Nephron progenitor cell (in vitro differentiated cells): Measurements from ENCODE around the gene SYT11.

Experiments used
- DNase-seq: peaks from one replicate; pipeline ENCODE4 v3.0.0; 2021
- H3K27ac Mint-ChIP-seq: 2 replicates; pipeline ENCODE4 v1.8.0; 2021; ENCODE audit warnings: mild to moderate bottlenecking, moderate library complexity, mixed read lengths
- H3K27me3 Mint-ChIP-seq: 2 replicates; pipeline ENCODE4 v1.8.0; 2021; ENCODE audit warnings: mild to moderate bottlenecking, low read depth, mixed read lengths; ENCODE audit not compliant: poor library complexity
- H3K36me3 Mint-ChIP-seq: 2 replicates; pipeline ENCODE4 v1.8.0; 2021; ENCODE audit warnings: low read depth, mixed read lengths
- H3K4me1 Mint-ChIP-seq: 2 replicates; pipeline ENCODE4 v1.8.0; 2021; ENCODE audit warnings: mixed read lengths
- H3K4me3 Mint-ChIP-seq: 2 replicates; pipeline ENCODE4 v1.8.0; 2021; ENCODE audit warnings: mild to moderate bottlenecking, moderate library complexity, mixed read lengths
- H3K9me3 Mint-ChIP-seq: 2 replicates; pipeline ENCODE4 v1.8.0; 2021; ENCODE audit warnings: mild to moderate bottlenecking, moderate library complexity, mixed read lengths
- TF ChIP-seq, protein P1 (sequence below): fragments of 200-600 bp; sonication (generic); IDR thresholded peaks from 2 replicates; pipeline ENCODE4 v1.5.0; 2021; ENCODE audit warnings: antibody characterized with exemption

SYT11 gene

DNA sequence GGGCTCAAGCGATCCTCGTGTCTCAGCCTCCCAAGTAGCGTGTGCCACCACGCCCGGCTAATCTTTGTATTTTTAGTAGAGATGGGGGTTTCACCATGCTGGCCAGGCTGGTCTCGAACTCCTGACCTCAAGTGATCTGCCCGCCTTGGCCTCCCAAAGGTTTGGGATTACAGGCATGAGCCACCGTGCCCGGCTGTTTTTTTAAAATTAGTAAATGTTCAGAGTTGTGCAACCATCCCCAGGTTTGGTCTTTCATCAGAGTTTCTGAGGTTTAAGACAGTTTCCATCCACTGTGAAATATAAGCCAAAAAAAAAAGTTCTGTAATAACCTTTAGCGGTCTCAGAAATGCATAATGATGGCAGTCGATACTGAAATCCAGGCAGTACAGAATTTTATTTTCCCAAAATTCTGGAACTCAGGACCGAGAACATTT is 550 bp upstream of the SYT11 start:
- H3K27ac Mint-ChIP-seq = no peak overlapping the region
- no peak for DNase-seq
- peaks cover 14% of the 10 kb centered on the region for H3K36me3 Mint-ChIP-seq
- TF ChIP-seq, protein P1, sequence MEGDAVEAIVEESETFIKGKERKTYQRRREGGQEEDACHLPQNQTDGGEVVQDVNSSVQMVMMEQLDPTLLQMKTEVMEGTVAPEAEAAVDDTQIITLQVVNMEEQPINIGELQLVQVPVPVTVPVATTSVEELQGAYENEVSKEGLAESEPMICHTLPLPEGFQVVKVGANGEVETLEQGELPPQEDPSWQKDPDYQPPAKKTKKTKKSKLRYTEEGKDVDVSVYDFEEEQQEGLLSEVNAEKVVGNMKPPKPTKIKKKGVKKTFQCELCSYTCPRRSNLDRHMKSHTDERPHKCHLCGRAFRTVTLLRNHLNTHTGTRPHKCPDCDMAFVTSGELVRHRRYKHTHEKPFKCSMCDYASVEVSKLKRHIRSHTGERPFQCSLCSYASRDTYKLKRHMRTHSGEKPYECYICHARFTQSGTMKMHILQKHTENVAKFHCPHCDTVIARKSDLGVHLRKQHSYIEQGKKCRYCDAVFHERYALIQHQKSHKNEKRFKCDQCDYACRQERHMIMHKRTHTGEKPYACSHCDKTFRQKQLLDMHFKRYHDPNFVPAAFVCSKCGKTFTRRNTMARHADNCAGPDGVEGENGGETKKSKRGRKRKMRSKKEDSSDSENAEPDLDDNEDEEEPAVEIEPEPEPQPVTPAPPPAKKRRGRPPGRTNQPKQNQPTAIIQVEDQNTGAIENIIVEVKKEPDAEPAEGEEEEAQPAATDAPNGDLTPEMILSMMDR = no peak
- H3K4me1 Mint-ChIP-seq = peaks cover 32% of the 10 kb centered on the region
- no peaks in the 10 kb centered on the region for H3K9me3 Mint-ChIP-seq
- H3K4me3 Mint-ChIP-seq = peak overlapping the region; percentile 82
- peaks cover 22% of the 10 kb centered on the region for H3K27me3 Mint-ChIP-seq

DNA sequence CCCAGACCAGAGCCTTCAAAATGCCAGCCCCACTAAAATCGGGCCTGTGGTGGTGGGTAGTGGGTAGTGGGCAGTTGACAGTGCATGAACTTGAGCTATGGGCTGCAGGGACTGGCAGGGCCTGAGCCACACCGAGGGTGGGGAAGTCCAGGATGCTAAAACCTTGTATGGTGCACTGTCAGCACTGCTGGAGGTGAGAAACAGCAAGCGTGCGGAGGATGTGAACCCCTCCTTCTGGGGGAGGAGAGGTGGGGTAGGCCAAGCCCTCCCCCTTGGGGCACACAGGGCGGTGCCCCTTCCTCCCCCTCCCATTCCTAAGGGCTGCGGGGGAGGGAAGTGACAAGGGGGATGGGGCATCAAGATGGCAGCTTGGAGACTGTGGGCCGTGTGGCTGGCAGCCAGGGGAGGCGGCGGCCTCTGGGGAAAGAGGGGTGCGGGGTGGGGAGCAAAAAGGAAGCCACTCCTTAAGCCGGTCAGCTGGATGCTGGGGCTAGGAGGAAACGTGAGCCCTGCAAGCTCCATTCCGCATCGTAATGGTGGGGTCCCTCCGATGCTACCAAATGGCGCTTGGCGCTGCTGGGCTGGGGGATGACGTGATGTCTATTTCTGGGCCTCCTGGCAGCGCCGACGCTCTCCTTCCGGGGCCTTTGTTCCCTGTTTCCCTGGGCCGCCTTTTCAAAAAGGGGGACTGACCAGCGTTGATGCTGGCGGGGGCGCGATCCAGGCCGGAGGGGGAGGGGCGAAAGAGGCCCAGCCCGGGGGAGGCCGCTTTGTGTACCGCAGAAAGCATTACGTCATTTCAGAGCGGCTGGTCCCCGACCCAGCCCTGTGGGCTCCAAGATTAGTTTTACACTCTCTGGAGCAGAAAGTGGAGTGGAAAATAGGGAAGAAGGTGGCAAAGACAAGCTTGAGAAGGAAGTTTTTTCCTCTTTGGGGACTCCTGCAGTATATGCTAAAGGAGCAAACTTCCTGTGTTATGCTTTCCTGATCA is 809 bp downstream of the SYT11 start:
- no peaks in the 10 kb centered on the region for H3K9me3 Mint-ChIP-seq
- H3K4me1 Mint-ChIP-seq = peaks cover 32% of the 10 kb centered on the region
- DNase-seq = peak; percentile 54
- peaks cover 2% of the 10 kb centered on the region for H3K36me3 Mint-ChIP-seq
- TF ChIP-seq, protein P1 = no peak
- peaks cover 26% of the 10 kb centered on the region for H3K27me3 Mint-ChIP-seq
- H3K4me3 Mint-ChIP-seq = peak overlapping the region; percentile 82
- peak overlapping the region; percentile 87 for H3K27ac Mint-ChIP-seq

DNA sequence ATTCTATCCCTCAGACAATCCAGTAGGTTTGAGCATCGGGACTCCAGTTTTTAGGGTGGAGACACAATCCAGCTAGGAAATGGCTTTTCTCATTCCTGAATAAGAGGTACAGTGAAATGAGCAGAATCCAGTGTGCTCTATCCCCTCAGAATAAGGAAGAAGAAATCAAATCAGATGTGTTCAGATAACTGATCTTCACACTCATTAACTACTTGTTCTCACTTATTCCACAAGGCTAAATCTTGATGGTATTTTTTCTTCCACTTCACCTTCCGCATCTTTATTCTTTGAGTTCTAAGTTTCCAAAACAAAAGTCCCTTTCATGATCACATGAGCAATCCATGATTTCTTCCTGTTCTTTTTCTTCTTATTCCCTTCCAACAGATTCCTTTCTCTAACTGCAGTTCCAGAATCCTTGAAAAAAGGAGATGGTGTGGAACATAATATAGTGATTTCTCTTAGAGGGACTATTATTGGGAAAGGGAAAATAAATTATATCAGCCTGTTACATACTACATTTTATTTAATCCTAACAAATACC is 1.7 kb downstream of the SYT11 start:
- no peaks in the 10 kb centered on the region for H3K9me3 Mint-ChIP-seq
- TF ChIP-seq, protein P1 = no peak
- H3K4me1 Mint-ChIP-seq = peaks cover 30% of the 10 kb centered on the region
- peak overlapping the region; percentile 70 for H3K4me3 Mint-ChIP-seq
- no peaks in the 10 kb centered on the region for H3K36me3 Mint-ChIP-seq
- H3K27ac Mint-ChIP-seq = no peak overlapping the region
- peaks cover 26% of the 10 kb centered on the region for H3K27me3 Mint-ChIP-seq
- no peak for DNase-seq

DNA sequence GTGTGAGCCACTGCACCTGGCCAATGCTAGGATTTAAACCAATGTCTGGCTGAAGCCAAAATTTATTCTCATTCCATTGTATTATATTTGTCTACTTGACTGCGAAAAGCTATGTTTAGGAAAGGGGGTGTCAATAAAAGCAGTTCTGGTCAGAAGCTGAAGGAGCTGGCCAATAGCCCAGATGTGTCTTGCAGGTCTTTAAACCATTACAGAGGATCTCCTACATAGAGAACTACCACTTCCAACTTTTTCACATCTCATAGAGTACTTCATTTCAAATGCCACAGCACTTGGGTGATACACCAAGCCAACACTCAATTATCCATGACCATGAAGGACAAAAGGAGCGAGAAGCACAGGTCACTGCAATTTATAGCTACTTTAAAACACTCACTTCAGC is 2.5 kb downstream of the SYT11 start:
- Mint-ChIP-seq H3K27ac (no peak overlapping the region), H3K9me3 (no peaks in the 10 kb centered on the region), H3K4me3 (no peak overlapping the region), H3K4me1 (peaks cover 21% of the 10 kb centered on the region), H3K36me3 (no peaks in the 10 kb centered on the region), H3K27me3 (peaks cover 26% of the 10 kb centered on the region)
- TF ChIP-seq, protein P1 = no peak
- no peak for DNase-seq

DNA sequence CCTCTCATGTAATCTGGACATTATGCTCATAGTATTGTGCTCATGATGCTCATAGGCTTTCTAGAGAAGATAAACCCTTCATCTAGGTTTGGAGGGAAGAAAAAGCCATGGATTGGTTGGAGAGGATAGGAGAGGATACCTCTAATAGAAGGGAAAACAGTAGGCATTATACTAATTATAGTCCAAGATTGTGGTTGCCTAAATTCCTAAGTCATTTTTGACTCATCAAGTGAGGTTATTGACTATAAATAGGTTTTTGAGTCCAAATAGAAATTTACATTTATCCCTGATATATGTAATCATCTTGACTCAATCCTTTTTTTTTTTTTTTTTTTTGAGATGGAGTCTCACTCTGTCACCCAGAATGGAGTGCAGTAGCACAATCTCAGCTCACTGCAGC is 5.0 kb downstream of the SYT11 start:
- no peaks in the 10 kb centered on the region for H3K9me3 Mint-ChIP-seq
- no peak for DNase-seq
- no peak overlapping the region for H3K27ac Mint-ChIP-seq
- H3K27me3 Mint-ChIP-seq = peaks cover 34% of the 10 kb centered on the region
- peaks cover 11% of the 10 kb centered on the region for H3K4me1 Mint-ChIP-seq
- no peak overlapping the region for H3K4me3 Mint-ChIP-seq
- no peaks in the 10 kb centered on the region for H3K36me3 Mint-ChIP-seq
- TF ChIP-seq, protein P1 = no peak
